K562 (cell line): ENCODE measurements around the gene CNKSR3. TPM values are rescaled to one million over a fixed set of nuclear protein-coding genes. Genes with fewer than 3 reads are reported as not detected.

ENCODE experiments used
- ATAC-seq: fragments of 200-7000 bp; cut with Tn5 transposase; 3 replicates; pipeline ENCODE4 v1.9.1; 2020; ENCODE audit warnings: moderate library complexity
- BruUV-seq: library from RNA; stranded (reverse); fragments of 400-500 nt; replicated peaks from 2 replicates; lab custom pipeline; 2021; lab: Mats Ljungman, UMichigan
- CTCF ChIA-PET: fragments of 300-600 bp; formaldehyde crosslinking; extraction: SDS; loops from one replicate; lab custom pipeline; 2021; ENCODE audit warnings: low intra/inter-chr PET ratio; lab: Yijun Ruan, JAX
- POLR2A ChIA-PET: fragments of 300-600, 350-650 bp; sonication (Branson Sonifier 250); formaldehyde crosslinking; extraction: SDS; loops from one replicate; lab custom pipeline; 2021; ENCODE audit warnings: antibody characterized with exemption, inconsistent platforms; lab: Yijun Ruan, JAX
- DNase-seq, 4 experiments: peaks; one replicate each; pipeline versions ENCODE4 v3.0.0 to v3.0.0-alpha.2; 2011 to 2018; ENCODE audit warnings: low spot score in 3 of 4, mixed read lengths in 3 of 4; ENCODE audit errors: extremely low read depth in 1 of 4
- FAIRE-seq: peaks from 2 replicates; lab custom pipeline; 2011; peaks lifted over from hg19 to GRCh38; lab: Jason Lieb, UNC
- H2AFZ ChIP-seq: 2 replicates; pipeline ENCODE4 v1.6.0; 2011; ENCODE audit warnings: low read depth, low read length, control low read depth, inconsistent platforms
- H3K27ac ChIP-seq: fragments of 200-600 bp; 3 replicates; pipeline ENCODE4 v1.8.0; 2011; ENCODE audit warnings: low read depth, mild to moderate bottlenecking, control low read depth, inconsistent platforms, low read length, moderate library complexity, mixed read lengths; ENCODE audit errors: extremely low read depth
- H3K27me3 ChIP-seq, 2 experiments: fragments of 300-600 bp in 1 of 2; 2 replicates in 1 of 2; 3 replicates in 1 of 2; pipeline versions ENCODE4 v1.6.0 to v1.8.0; 2011; ENCODE audit warnings: inconsistent platforms in 2 of 2, low read length in 2 of 2, mild to moderate bottlenecking in 1 of 2, mixed read lengths in 1 of 2, moderate library complexity in 1 of 2; ENCODE audit not compliant: control insufficient read depth in 2 of 2, insufficient read depth in 2 of 2
- H3K36me3 ChIP-seq: fragments of 300-600 bp; 3 replicates; pipeline ENCODE4 v1.8.0; 2011; ENCODE audit warnings: mild to moderate bottlenecking, low read length, inconsistent platforms; ENCODE audit not compliant: control insufficient read depth, insufficient read depth
- H3K4me1 ChIP-seq, 2 experiments: fragments of 200-600 bp in 1 of 2; replicated peaks in 1 of 2; 2 replicates in 1 of 2; 3 replicates in 1 of 2; pipeline versions ENCODE4 v1.5.1 to v1.8.0; 2011; ENCODE audit warnings: inconsistent platforms in 2 of 2, low read length in 2 of 2, mild to moderate bottlenecking in 1 of 2, mixed read lengths in 1 of 2, moderate library complexity in 1 of 2; ENCODE audit not compliant: control insufficient read depth in 2 of 2, insufficient read depth in 2 of 2
- H3K4me2 ChIP-seq: 2 replicates; pipeline ENCODE4 v1.6.1; 2011; ENCODE audit warnings: low read length, control low read depth, inconsistent platforms, mixed read lengths; ENCODE audit not compliant: insufficient read depth
- H3K4me3 ChIP-seq: fragments of 200-600 bp; sonication (generic), shearing (Covaris generic); 2 replicates; pipeline ENCODE4 v1.5.1; 2016; ENCODE audit warnings: control low read depth, inconsistent platforms
- H3K79me2 ChIP-seq: fragments of 200-600 bp; 3 replicates; pipeline ENCODE4 v1.8.0; 2011; ENCODE audit warnings: low read length, inconsistent platforms; ENCODE audit not compliant: control insufficient read depth, insufficient read depth
- H3K9ac ChIP-seq, 2 experiments: 2 replicates each; pipeline versions ENCODE4 v1.6.0 to v1.6.1; 2011; ENCODE audit warnings: low read depth in 2 of 2, low read length in 2 of 2, control low read depth in 1 of 2, inconsistent platforms in 1 of 2, mild to moderate bottlenecking in 1 of 2, mixed read lengths in 1 of 2; ENCODE audit not compliant: insufficient read depth in 1 of 2
- H3K9me1 ChIP-seq: one replicate; pipeline ENCODE4 v1.6.0; 2011; ENCODE audit warnings: inconsistent platforms, mild to moderate bottlenecking, low read length, moderate library complexity; ENCODE audit not compliant: control insufficient read depth, insufficient read depth
- H3K9me3 ChIP-seq: replicated peaks from 2 replicates; pipeline ENCODE4 v1.5.1; 2011; ENCODE audit warnings: low read depth, low read length, inconsistent platforms; ENCODE audit not compliant: control insufficient read depth, insufficient read depth
- H4K20me1 ChIP-seq: replicated peaks from 2 replicates; pipeline ENCODE4 v1.6.1; 2011; ENCODE audit warnings: low read length, inconsistent platforms, mixed read lengths; ENCODE audit not compliant: control insufficient read depth, insufficient read depth
- ARNT ChIP-seq, 2 experiments: fragments of 450-650 bp; IDR thresholded peaks; 2 replicates each; pipeline ENCODE4 v1.6.1; 2016; ENCODE audit warnings: mild to moderate bottlenecking in 1 of 2
- CEBPG ChIP-seq, 3 experiments: fragments of 200-800 bp in 1 of 3; sonication (Bioruptor generic) in 1 of 3; sonication (generic) in 1 of 3; formaldehyde crosslinking in 1 of 3; IDR thresholded peaks in 2 of 3; conservative IDR thresholded peaks in 1 of 3; 2 replicates each; pipeline versions ENCODE4 v1.6.1 to v1.8.0; 2016 to 2022; ENCODE audit warnings: missing compliant biosample characterization in 2 of 3, missing genetic modification characterization in 2 of 3, mild to moderate bottlenecking in 1 of 3, missing genetic modification reagents in 1 of 3
- CEBPZ ChIP-seq: fragments of 150-350 bp; IDR thresholded peaks from 2 replicates; pipeline ENCODE4 v1.6.1; 2014; ENCODE audit warnings: low read depth, mild to moderate bottlenecking, low read length, borderline replicate concordance
- CREB1 ChIP-seq, 2 experiments: sonication (generic) in 1 of 2; formaldehyde crosslinking in 1 of 2; IDR thresholded peaks; 2 replicates each; pipeline versions ENCODE4 v1.6.1 to v1.8.0; 2012 to 2022; ENCODE audit warnings: inconsistent platforms in 1 of 2, mild to moderate bottlenecking in 1 of 2, missing genetic modification reagents in 1 of 2, moderate library complexity in 1 of 2
- CSDE1 ChIP-seq, 2 experiments: fragments of 450-650 bp; IDR thresholded peaks; 2 replicates each; pipeline ENCODE4 v1.6.1; 2016; ENCODE audit warnings: mild to moderate bottlenecking in 1 of 2
- MEIS2 ChIP-seq: fragments of 450-650 bp; IDR thresholded peaks from 2 replicates; pipeline ENCODE4 v1.6.1; 2014; ENCODE audit warnings: mild to moderate bottlenecking; ENCODE audit not compliant: partially characterized antibody
- NONO ChIP-seq, 2 experiments: fragments of 200-400 bp in 1 of 2; fragments of 450-650 bp in 1 of 2; formaldehyde crosslinking in 1 of 2; IDR thresholded peaks; 2 replicates each; pipeline ENCODE4 v1.6.1; 2017; ENCODE audit warnings: low read depth in 2 of 2, mild to moderate bottlenecking in 2 of 2, moderate library complexity in 2 of 2, low read length in 1 of 2
- PHB2 ChIP-seq: fragments of 450-650 bp; IDR thresholded peaks from 2 replicates; pipeline ENCODE4 v1.6.1; 2017; ENCODE audit warnings: low read depth
- POLR2G ChIP-seq: fragments of 200-400 bp; formaldehyde crosslinking; IDR thresholded peaks from 2 replicates; pipeline ENCODE4 v1.6.1; 2017; ENCODE audit warnings: low read depth, mild to moderate bottlenecking, antibody characterized with exemption, low read length, moderate library complexity
- RBM17 ChIP-seq: fragments of 200-400 bp; formaldehyde crosslinking; IDR thresholded peaks from 2 replicates; pipeline ENCODE4 v1.6.1; 2017; ENCODE audit warnings: low read depth, mild to moderate bottlenecking, low read length, borderline replicate concordance
- SMARCC2 ChIP-seq: fragments of 450-650 bp; IDR thresholded peaks from 2 replicates; pipeline ENCODE4 v1.6.1; 2017; ENCODE audit warnings: antibody characterized with exemption, moderate library complexity, mild to moderate bottlenecking, low read depth
- SMC3 ChIP-seq: conservative IDR thresholded peaks from 2 replicates; pipeline ENCODE4 v1.6.1; 2011; ENCODE audit warnings: low read depth, low read length, improper control_type of control experiment; ENCODE audit not compliant: insufficient read depth
- TAF1 ChIP-seq: IDR thresholded peaks from 2 replicates; pipeline ENCODE4 v1.6.1; 2011; ENCODE audit warnings: mild to moderate bottlenecking, low read length, moderate library complexity; ENCODE audit not compliant: insufficient read depth, control insufficient read depth, severe bottlenecking; ENCODE audit errors: extremely low read depth
- U2AF1 ChIP-seq: fragments of 200-400 bp; formaldehyde crosslinking; optimal IDR thresholded peaks from 2 replicates; pipeline ENCODE3; 2017; ENCODE audit warnings: mild to moderate bottlenecking, low read depth, low read length, moderate library complexity
- ZKSCAN1 ChIP-seq: fragments of 150-350 bp; IDR thresholded peaks from 2 replicates; pipeline ENCODE4 v1.6.1; 2016; ENCODE audit warnings: low read depth, low read length
- ZNF212 ChIP-seq: fragments of 450-650 bp; formaldehyde crosslinking; IDR thresholded peaks from 2 replicates; pipeline ENCODE4 v1.4.0; 2020; ENCODE audit warnings: mild to moderate bottlenecking
- ZNF785 ChIP-seq: fragments of 250-450 bp; sonication (Bioruptor Pico); IDR thresholded peaks from 2 replicates; pipeline ENCODE4 v1.4.0; 2020; ENCODE audit warnings: mild to moderate bottlenecking
- WGBS: fragments of 100-300 bp; shearing (Covaris generic); methylation state at CpG from one replicate; pipeline ENCODE4 v1.1.6; 2016; ENCODE audit warnings: low coverage, mixed read lengths; ENCODE audit not compliant: insufficient coverage; ENCODE audit errors: missing lambda C conversion rate; 5-methylcytosine and 5-hydroxymethylcytosine counted together
- in situ Hi-C: fragments of 300-500 bp; cut with MboI; formaldehyde crosslinking; loops from 4 replicates; pipeline ENCODE4 v1.15.0; 2018; ENCODE audit warnings: inconsistent platforms, mixed read lengths
- intact Hi-C: fragments of 100-400 bp; cut with micrococcal nuclease; formaldehyde crosslinking; loops from 2 replicates; pipeline ENCODE4 v1.14.2; 2022
- polyA plus RNA-seq, 8 experiments: library from polyadenylated mRNA; depleted of rRNA in 4 of 8; stranded (reverse) in 5 of 8; unstranded in 3 of 8; fragments of >200 nt; fragmentation: Nextera tagmentation in 2 of 8; fragmentation: Illumina TruSeq in 1 of 8; extraction: Ambion mirVana in 2 of 8; extraction: Trizol in 1 of 8; gene quantifications; 2 replicates each; pipeline versions ENCODE4 v1.2.1 to v1.2.3, GENCODE V29; 2011 to 2014; ENCODE audit warnings: inconsistent platforms in 1 of 8, missing spikeins in 1 of 8
- total RNA-seq, 7 experiments: library from RNA; depleted of rRNA in 6 of 7; stranded (reverse); fragments of >200 nt in 6 of 7; fragmentation: Illumina TruSeq in 2 of 7; extraction: Trizol in 2 of 7; gene quantifications; 2 replicates each; pipeline versions ENCODE4 v1.2.1 to v1.2.3, GENCODE V29; 2011 to 2021; ENCODE audit warnings: low replicate concordance in 1 of 7

Gene CNKSR3
- total and polyA plus RNA-seq, 9 of the 15 experiments (the other 6 are each of a cell fraction or from before 2014, with no cell fraction given): 4.5 to 29.6 (median 9.5) TPM

- peak in 3 of 4 experiments; percentile 40 to 62 (median 57) for DNase-seq
- Histone ChIP-seq H3K4me2 (no peak overlapping the region), H3K79me2 (peaks cover 91% of the 10 kb centered on the region), H3K9me1 (peaks cover 3% of the 10 kb centered on the region), H2AFZ (no peak overlapping the region), H3K36me3 (peaks cover 22% of the 10 kb centered on the region), H3K27ac (no peak overlapping the region), H3K9me3 (no peaks in the 10 kb centered on the region), H4K20me1 (no peaks in the 10 kb centered on the region; the same call in 1 of the 2 replicates), H3K27me3 (no peaks in the 10 kb centered on the region), H3K4me1 (peaks cover 5 to 6% of the 10 kb centered on the region in 2 experiments; a peak in 4 of 5 replicates), H3K4me3 (no peak overlapping the region), H3K9ac (no peak overlapping the region)
- CTCF ChIA-PET: interaction anchor here (0.7 kb wide), 1 partner anchor 305 kb away, joined by 4 read pairs; no protein-coding TSS in a partner anchor
- POLR2A ChIA-PET: interaction anchor here (0.8 to 2.1 kb wide), 4 partner anchors 9 to 34 kb away, joined by 3 to 12 read pairs (median 4); partner anchors contain the start of gene CNKSR3
- 59% methylated on average over 9 of the region's 9 CpGs for WGBS
- peak; percentile 85 for ATAC-seq
- in situ Hi-C loops (loop anchor here (25.0 kb wide), 1 partner anchor 1514 kb away; the partner anchor contains the start of gene FBXO5), intact Hi-C loops (loop anchor here (1.0 to 5.0 kb wide), 2 partner anchors 64 to 160 kb away; no protein-coding TSS in a partner anchor)
- peak; percentile 70 for FAIRE-seq
- BruUV-seq: no TSS peak
- TF ChIP-seq U2AF1 (no peak), ZNF212 (no peak), CEBPG (CRISPR knock-in tag; IDR thresholded peaks at IDR 0.05) (no peak), CEBPG (tag; conservative IDR thresholded peaks at IDR 0.05 in 1 of 2, IDR thresholded peaks at IDR 0.05 in 1 of 2) (no peak), SMARCC2 (no peak), TAF1 (no peak), ZNF785 (CRISPR knock-in tag) (no peak), ZKSCAN1 (no peak), SMC3 (peak; percentile 36; the same call in 1 of the 2 replicates), CREB1 (IDR thresholded peaks at IDR 0.05) (no peak), CREB1 (CRISPR knock-in tag; IDR thresholded peaks at IDR 0.05) (0 out of 2 replicates have a peak, but pooled peaks have one; percentile 35), POLR2G (no peak), CSDE1 (IDR thresholded peaks at IDR 0.05) (no peak), PHB2 (0 out of 2 replicates have a peak, but pooled peaks have one; percentile 16), NONO (IDR thresholded peaks at IDR 0.05; ENCODE audit: low read depth in 2 of 2, low read length in 1 of 2) (no peak), RBM17 (no peak), ARNT (IDR thresholded peaks at IDR 0.05) (peak in 1 of 2 experiments; percentile 26; a peak in 1 of 4 replicates), MEIS2 (no peak), CEBPZ (no peak)
Observed at GRCh38 chr6:154500769-154501577, 9.5 kb downstream of the CNKSR3 start.
